Dedifferentiated amniotic fluid mesenchymal stem cell (primary cell): ENCODE results near the gene CRACR2B.

ENCODE experiments used
- DNase-seq: peaks from one replicate; pipeline ENCODE4 v3.0.0-alpha.2; 2016; ENCODE audit errors: extremely low spot score

CRACR2B gene

DNA sequence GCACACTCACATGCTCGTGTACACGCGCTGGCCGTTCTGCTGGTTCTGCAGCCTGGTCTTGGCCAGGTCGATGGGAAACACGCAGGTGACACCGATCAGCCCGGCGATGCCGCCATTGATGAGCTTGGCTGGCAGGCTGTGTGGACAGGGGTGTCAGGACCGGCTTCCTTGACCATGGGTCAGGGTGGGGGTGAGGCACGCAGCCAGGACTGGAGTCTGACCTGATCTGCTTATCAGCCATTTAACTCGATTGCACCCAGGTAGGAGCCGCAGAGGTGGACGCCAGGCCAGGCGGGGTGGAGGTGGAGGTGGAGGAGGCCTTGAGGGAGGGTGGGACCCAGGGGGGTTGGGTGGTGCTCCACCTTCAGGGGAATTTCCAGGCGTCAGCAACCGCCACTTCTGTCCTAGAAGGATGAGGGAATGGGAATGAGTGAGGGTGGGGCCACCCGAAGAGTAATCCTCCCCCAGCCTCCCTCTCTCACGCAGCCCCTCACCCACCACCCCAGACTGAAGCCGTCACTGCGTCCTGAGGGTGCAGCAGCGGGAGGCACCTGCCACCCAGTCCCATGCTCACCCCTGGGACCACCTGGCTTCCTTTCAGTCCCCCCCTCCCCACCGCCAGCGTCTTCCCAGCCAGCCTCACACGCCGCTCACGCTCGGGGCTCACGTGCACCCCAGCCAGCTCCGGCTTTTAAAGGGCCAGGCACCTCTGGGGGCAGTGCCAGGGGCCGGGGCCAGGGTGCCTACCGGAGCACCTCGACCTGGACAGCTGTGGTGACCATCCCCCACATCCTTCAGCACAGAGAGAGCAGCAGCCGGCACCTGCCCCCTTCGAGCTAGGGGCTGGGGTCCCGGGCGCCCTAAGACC is 32.7 kb upstream of the CRACR2B start:
- no peak for DNase-seq

DNA sequence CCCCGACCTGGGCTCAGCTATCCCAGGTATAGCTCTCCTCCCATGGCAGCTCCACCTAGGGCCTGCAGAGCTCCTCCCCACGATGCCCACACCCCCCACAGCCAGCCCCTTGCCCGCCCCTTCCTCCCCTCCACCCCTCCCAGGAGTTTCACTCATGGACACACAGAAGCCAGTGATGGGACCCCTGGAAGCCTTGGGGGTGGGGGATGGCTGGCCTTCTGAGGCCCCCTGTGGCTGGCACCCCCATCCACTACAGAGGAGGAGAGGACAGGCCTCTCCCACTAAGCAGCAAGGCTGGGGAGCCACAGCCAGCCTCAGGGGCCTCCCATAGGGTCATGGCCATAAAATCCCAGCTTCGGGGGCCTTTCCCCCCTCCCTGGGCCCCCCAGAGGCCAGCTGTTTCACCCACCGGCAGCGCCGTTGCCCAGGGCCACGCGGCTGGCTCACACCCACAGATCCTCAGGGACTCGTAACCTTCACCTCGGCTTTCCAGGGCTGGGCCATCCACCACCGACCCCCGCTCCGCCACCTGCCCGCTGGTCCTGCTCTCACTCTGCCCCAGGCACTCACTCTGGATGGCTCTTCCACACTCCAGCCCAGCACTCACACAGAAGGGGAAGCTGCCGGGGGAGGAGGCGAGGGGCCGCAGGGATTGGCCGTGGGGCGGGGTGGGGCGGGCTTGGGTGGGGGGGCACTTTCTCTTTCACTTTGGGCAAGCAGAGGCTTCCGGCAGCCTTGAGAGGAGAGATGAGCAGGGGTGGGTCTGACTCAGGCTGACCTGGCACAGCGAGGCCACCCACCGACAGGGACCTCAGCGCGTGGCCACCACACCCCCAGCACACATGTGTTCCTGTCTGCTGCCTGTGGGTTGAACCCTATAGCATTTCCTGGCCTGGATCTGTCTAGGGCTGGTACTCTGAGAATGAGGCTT is 31.8 kb upstream of the CRACR2B start:
- peak; percentile 45 for DNase-seq

GRCh38 chr11:796565-797295 is 31.0 kb upstream of the CRACR2B start:
- no peak for DNase-seq

GRCh38 chr11:797296-798092 is 30.2 kb upstream of the CRACR2B start:
- DNase-seq, result peak; percentile 82

- DNase-seq, result peak; percentile 62
Measured at GRCh38 chr11:798093-798713, 29.5 kb upstream of the CRACR2B start, which contains the start of gene SLC25A22. Gene SLC25A22, minus strand, starts transcription at chr11:798281. Its CDS starts 3,275 bp downstream, at chr11:795006.

DNA sequence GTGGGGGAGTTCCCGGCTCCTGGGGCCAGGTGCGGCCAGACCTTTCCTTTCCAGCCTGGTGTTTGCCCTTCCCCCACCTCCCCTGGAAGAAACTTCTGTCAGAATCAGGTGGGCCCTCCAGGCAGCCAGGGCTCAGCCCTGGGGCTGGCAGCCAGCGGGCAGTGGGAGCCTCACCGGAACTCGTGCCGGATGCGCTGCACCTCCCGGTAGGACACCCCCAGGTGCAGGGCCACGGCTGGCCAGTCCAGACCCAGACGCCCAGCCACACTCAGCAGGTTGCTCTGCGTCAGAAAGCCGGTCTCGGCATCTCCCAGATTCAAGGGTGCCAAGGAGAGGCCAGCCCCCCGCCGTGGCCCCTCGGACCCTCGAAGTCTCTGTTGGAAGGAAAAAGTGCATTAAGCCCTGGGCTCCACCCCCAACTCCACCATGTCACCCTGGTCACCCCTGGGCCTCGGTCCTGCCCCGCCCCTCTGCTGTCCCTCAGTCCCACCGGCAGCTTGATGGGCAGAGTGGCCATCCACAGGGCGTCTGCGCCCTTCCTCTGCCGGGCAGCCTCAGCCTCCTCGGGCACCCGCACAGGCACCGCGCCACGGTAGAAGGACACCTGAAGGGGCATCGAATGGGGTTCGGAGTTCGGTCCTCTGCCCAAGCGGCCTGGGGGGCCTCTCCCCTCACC is 27.9 kb upstream of the CRACR2B start:
- DNase-seq, result no peak

GRCh38 chr11:800473-800872 is 27.2 kb upstream of the CRACR2B start:
- DNase-seq, result no peak

- DNase-seq, result no peak
Measured at GRCh38 chr11:801097-801780, 26.5 kb upstream of the CRACR2B start.

DNA sequence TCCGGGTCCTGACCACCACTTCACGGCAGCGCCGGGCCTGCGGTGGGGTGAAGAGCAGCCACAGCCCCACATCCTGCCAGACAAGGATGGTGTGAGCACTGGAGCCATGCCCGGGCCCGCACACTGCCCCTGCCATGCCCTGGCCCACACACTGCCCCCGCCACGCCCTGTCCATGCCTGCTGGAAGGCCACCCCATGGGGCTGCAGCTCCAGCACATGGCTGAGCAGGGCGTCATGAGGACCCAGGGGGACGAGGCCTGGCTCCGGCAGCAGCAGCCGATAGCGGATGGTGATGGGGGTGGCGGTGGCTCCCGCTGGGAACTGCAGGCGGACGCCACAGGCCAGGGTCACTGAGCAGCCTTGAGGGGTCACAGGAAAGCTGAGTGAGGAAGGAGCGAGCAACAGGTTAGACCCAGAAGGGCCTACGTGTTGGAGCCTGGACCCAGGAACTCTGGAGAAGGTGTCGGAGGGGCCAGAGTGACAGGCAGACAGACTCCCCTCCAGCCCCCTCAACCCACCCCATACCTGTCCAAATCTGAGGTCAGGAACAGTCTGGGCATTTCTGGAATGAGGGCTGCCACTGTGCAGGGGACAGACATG is 25.6 kb upstream of the CRACR2B start:
- DNase-seq, result no peak

GRCh38 chr11:802693-803466 is 24.8 kb upstream of the CRACR2B start:
- no peak for DNase-seq

- no peak for DNase-seq
Measured at GRCh38 chr11:803467-803742, 24.3 kb upstream of the CRACR2B start.

- no peak for DNase-seq
Measured at GRCh38 chr11:803770-804598, 23.7 kb upstream of the CRACR2B start.

- DNase-seq, result no peak
Measured at GRCh38 chr11:804599-804964, 23.1 kb upstream of the CRACR2B start.

DNA sequence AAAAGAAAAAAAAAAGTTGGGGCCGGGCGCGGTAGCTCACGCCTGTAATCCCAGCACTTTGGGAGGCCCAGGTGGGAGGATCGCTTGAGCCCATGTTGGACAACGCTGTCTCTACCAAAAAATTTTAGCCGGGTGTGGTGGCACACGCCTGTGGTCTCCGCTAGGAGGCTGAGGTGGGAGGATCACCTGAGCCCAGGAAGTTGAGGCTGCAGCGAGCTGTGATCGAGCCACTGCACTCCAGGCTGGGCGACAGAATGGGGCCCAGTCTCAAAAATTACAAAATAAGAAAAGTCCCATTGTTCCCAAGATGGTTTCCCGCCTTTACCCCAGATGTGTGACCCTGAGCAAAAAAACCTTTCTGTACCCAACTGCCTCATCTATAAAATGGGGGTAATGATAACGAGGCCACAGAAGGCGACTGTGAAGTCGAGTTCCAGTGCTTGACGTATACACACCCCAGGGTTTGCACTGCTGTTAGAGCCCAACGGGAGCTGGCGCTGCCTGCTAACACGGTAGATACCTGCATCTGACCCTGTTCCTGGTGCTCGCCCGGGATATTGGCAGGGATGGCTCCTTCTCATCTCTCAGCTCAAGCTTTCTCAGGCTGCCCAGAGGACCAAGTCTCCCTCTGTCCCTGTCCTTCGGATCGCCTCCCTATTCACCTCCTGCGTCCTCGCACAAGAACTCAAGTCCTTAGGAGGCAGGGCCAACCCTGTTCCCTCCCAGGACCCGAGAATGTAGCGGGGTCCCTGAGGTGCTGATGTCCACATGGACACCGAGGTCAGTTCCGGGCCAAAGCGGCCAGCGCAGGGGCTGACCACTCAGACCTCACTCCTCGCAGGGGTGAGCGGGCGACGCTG is 19.1 kb upstream of the CRACR2B start:
- no peak for DNase-seq

- DNase-seq, result peak; percentile 95
Measured at GRCh38 chr11:809287-810039, 18.3 kb upstream of the CRACR2B start, which contains the start of gene RPLP2. Gene RPLP2, plus strand, starts transcription at chr11:809967. Its CDS starts 268 bp downstream, at chr11:810235.
